Measurements from ENCODE around the gene HPS6. TPM values are rescaled to one million over a fixed set of nuclear protein-coding genes. Genes with fewer than 3 reads are reported as not detected.
"Not testable (repeated sequence)": the region's sequence is repeated elsewhere in the genome, so short reads cannot be mapped to it uniquely, and the experiment has no call there.

HPS6 gene
- total and polyA plus RNA-seq, 2 donors (not counting 1 experiment from before 2014, with no cell fraction given) = 8.0 to 30.1 TPM

GRCh38 chr10:102033787-102034186, 31.4 kb upstream of the HPS6 start:
- H3K36me3 ChIP-seq (ENCODE audit: control insufficient read depth, insufficient read depth, low read length) = no peaks in the 10 kb centered on the region
- H3K9ac ChIP-seq (ENCODE audit: insufficient read depth, low read length) = no peak overlapping the region
- H4K20me1 ChIP-seq (ENCODE audit: control insufficient read depth, extremely low read depth, insufficient read depth, low read length) = no peaks in the 10 kb centered on the region
- no peak for DNase-seq (ENCODE audit: low read depth in 2 of 2)
- H3K4me1 ChIP-seq (ENCODE audit: control insufficient read depth, extremely low read depth, insufficient read depth, low read length) = no peaks in the 10 kb centered on the region
- no peak overlapping the region for H3K4me3 ChIP-seq (replicated peaks in 1 of 4; ENCODE audit: control extremely low read depth in 1 of 4, insufficient read depth in 1 of 4, low read depth in 3 of 4, low read length in 4 of 4)
- no peak overlapping the region for H3K27ac ChIP-seq (ENCODE audit: insufficient read depth, low read length)
- H2AFZ ChIP-seq (ENCODE audit: low read length) = no peak overlapping the region
- H3K27me3 ChIP-seq (ENCODE audit: control insufficient read depth, insufficient read depth, low read length) = no peaks in the 10 kb centered on the region
- no peak for TF ChIP-seq EZH2 (IDR thresholded peaks at IDR 0.05; ENCODE audit: low read length, missing control alignments)
- TF ChIP-seq CTCF (conservative IDR thresholded peaks at IDR 0.05 in 1 of 2, IDR thresholded peaks at IDR 0.05 in 1 of 2; ENCODE audit: low read depth in 1 of 2, low read length in 2 of 2) = no peak
- H3K4me2 ChIP-seq (ENCODE audit: extremely low read depth, insufficient read depth, low read length) = no peak overlapping the region
- H3K79me2 ChIP-seq (ENCODE audit: control insufficient read depth, insufficient read depth, low read length) = no peaks in the 10 kb centered on the region
- H3K9me3 ChIP-seq (ENCODE audit: control insufficient read depth, insufficient read depth, low read depth, low read length) = no peaks in the 10 kb centered on the region

- H3K9me3 ChIP-seq (ENCODE audit: control insufficient read depth, insufficient read depth, low read depth, low read length); H3K4me1 ChIP-seq (ENCODE audit: control insufficient read depth, extremely low read depth, insufficient read depth, low read length); H3K4me3 ChIP-seq (replicated peaks in 1 of 4; ENCODE audit: control extremely low read depth in 1 of 4, insufficient read depth in 1 of 4, low read depth in 3 of 4, low read length in 4 of 4); H3K36me3 ChIP-seq (ENCODE audit: control insufficient read depth, insufficient read depth, low read length); H3K27me3 ChIP-seq (ENCODE audit: control insufficient read depth, insufficient read depth, low read length); H3K4me2 ChIP-seq (ENCODE audit: extremely low read depth, insufficient read depth, low read length); H3K27ac ChIP-seq (ENCODE audit: insufficient read depth, low read length); H4K20me1 ChIP-seq (ENCODE audit: control insufficient read depth, extremely low read depth, insufficient read depth, low read length); H3K79me2 ChIP-seq (ENCODE audit: control insufficient read depth, insufficient read depth, low read length); H3K9ac ChIP-seq (ENCODE audit: insufficient read depth, low read length); H2AFZ ChIP-seq (ENCODE audit: low read length); DNase-seq (ENCODE audit: low read depth in 2 of 2): not testable (repeated sequence)
Measured at GRCh38 chr10:102035807-102036206, 29.3 kb upstream of the HPS6 start.

GRCh38 chr10:102038410-102038809, 26.7 kb upstream of the HPS6 start:
- Histone ChIP-seq H3K9me3 (ENCODE audit: control insufficient read depth, insufficient read depth, low read depth, low read length) (no peaks in the 10 kb centered on the region), H3K27me3 (ENCODE audit: control insufficient read depth, insufficient read depth, low read length) (no peaks in the 10 kb centered on the region), H3K4me2 (ENCODE audit: extremely low read depth, insufficient read depth, low read length) (no peak overlapping the region), H3K36me3 (ENCODE audit: control insufficient read depth, insufficient read depth, low read length) (no peaks in the 10 kb centered on the region), H3K27ac (ENCODE audit: insufficient read depth, low read length) (no peak overlapping the region), H3K4me1 (ENCODE audit: control insufficient read depth, extremely low read depth, insufficient read depth, low read length) (no peaks in the 10 kb centered on the region), H2AFZ (ENCODE audit: low read length) (no peak overlapping the region), H3K9ac (ENCODE audit: insufficient read depth, low read length) (no peak overlapping the region), H3K79me2 (ENCODE audit: control insufficient read depth, insufficient read depth, low read length) (peaks cover 3% of the 10 kb centered on the region), H4K20me1 (ENCODE audit: control insufficient read depth, extremely low read depth, insufficient read depth, low read length) (peaks cover 3% of the 10 kb centered on the region), H3K4me3 (replicated peaks in 1 of 4; ENCODE audit: control extremely low read depth in 1 of 4, insufficient read depth in 1 of 4, low read depth in 3 of 4, low read length in 4 of 4) (no peak overlapping the region)
- no peak for DNase-seq (ENCODE audit: low read depth in 2 of 2)
- TF ChIP-seq EZH2 (IDR thresholded peaks at IDR 0.05; ENCODE audit: low read length, missing control alignments) (no peak), CTCF (conservative IDR thresholded peaks at IDR 0.05 in 1 of 2, IDR thresholded peaks at IDR 0.05 in 1 of 2; ENCODE audit: low read depth in 1 of 2, low read length in 2 of 2) (no peak)
